Astrocyte of the cerebellum (primary cell): Measurements from ENCODE around the gene PPP1R12B.
"Not testable (repeated sequence)": the region's sequence is repeated elsewhere in the genome, so short reads cannot be mapped to it uniquely, and the experiment has no call there.

Experiments used
- DNase-seq: peaks from one replicate; pipeline ENCODE4 v3.0.0-alpha.2; 2011; ENCODE audit warnings: low read depth
- H3K4me3 ChIP-seq: 2 replicates; pipeline ENCODE4 v1.5.1; 2011; ENCODE audit warnings: mild to moderate bottlenecking, low read depth, low read length, moderate library complexity
- in situ Hi-C: cut with HindIII; loops from 2 replicates; pipeline ENCODE4 v1.10.0; 2017; ENCODE audit warnings: low sequenced_read_pairs
- TF ChIP-seq, protein P1 (sequence below): IDR thresholded peaks from 2 replicates; pipeline ENCODE4 v1.5.1; 2012; ENCODE audit warnings: low read length, low read depth, moderate library complexity, mild to moderate bottlenecking; ENCODE audit errors: missing control alignments

The PPP1R12B gene

DNA sequence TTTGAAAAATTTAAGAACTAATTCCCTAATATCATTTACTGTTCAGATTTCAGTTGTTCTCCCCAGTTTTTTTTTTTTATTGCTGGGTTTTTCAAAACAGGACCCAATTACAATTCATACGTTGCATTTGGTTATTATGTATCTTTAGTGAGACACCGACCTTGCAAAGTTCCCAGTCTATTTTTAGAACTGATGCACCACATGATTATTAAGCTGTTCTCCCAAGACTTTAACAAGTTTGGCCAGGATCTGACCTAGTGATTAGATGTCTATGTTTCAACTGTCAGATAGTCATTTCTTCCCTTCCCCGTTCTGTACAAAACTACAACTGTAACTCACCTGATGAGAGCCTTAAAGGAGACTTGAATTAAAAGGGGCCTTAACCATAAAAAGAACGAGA, 14.6 kb upstream of the PPP1R12B start:
- in situ Hi-C loops = no loop called here
- TF ChIP-seq, protein P1, sequence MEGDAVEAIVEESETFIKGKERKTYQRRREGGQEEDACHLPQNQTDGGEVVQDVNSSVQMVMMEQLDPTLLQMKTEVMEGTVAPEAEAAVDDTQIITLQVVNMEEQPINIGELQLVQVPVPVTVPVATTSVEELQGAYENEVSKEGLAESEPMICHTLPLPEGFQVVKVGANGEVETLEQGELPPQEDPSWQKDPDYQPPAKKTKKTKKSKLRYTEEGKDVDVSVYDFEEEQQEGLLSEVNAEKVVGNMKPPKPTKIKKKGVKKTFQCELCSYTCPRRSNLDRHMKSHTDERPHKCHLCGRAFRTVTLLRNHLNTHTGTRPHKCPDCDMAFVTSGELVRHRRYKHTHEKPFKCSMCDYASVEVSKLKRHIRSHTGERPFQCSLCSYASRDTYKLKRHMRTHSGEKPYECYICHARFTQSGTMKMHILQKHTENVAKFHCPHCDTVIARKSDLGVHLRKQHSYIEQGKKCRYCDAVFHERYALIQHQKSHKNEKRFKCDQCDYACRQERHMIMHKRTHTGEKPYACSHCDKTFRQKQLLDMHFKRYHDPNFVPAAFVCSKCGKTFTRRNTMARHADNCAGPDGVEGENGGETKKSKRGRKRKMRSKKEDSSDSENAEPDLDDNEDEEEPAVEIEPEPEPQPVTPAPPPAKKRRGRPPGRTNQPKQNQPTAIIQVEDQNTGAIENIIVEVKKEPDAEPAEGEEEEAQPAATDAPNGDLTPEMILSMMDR = no peak
- DNase-seq = no peak

GRCh38 chr1:202343652-202344349, 4.7 kb upstream of the PPP1R12B start:
- H3K4me3 ChIP-seq = no peak overlapping the region
- in situ Hi-C loops = no loop called here
- peak; percentile 22 for DNase-seq

More for the DNA sequence above, 14.6 kb upstream of the PPP1R12B start:
- H3K4me3 ChIP-seq = no peak overlapping the region

DNA sequence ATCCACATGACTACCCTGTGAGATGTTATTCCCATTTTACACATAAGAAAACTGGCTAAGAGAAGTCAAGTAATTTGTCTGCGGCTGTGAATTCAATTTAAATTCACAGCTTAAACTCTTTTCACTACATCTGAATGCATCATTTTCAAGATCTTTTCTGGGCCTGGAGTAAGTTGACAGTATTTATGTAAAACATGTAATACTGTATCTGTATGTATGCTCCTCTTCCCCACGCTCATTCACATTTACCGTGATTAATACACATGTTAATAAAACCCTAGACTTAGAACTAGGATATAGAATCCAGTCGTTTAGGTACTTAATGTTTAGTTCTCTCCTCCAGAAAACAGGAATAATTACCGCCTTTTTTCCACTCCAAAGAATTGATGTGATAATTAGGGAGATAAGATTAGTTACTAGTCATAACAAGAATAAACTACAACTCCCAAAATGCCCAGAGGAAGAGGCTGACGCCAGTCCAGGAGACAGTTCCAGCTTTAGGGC, 442 bp upstream of the PPP1R12B start:
- TF ChIP-seq, protein P1 = no peak
- DNase-seq = no peak
- in situ Hi-C loops = no loop called here
- H3K4me3 ChIP-seq = no peak overlapping the region

More at GRCh38 chr1:202343652-202344349, 4.7 kb upstream of the PPP1R12B start:
- TF ChIP-seq, protein P1 = peak; percentile 62

- no peak for DNase-seq
- in situ Hi-C loops = no loop called here
- peak overlapping the region; percentile 92 for H3K4me3 ChIP-seq
- TF ChIP-seq, protein P1 = no peak
Observed at GRCh38 chr1:202349206-202349928, 868 bp downstream of the PPP1R12B start.

- DNase-seq = no peak
- H3K4me3 ChIP-seq = no peak overlapping the region
- in situ Hi-C loops = no loop called here
- TF ChIP-seq, protein P1 = no peak
Observed at GRCh38 chr1:202351725-202352124, 3.2 kb downstream of the PPP1R12B start.

DNA sequence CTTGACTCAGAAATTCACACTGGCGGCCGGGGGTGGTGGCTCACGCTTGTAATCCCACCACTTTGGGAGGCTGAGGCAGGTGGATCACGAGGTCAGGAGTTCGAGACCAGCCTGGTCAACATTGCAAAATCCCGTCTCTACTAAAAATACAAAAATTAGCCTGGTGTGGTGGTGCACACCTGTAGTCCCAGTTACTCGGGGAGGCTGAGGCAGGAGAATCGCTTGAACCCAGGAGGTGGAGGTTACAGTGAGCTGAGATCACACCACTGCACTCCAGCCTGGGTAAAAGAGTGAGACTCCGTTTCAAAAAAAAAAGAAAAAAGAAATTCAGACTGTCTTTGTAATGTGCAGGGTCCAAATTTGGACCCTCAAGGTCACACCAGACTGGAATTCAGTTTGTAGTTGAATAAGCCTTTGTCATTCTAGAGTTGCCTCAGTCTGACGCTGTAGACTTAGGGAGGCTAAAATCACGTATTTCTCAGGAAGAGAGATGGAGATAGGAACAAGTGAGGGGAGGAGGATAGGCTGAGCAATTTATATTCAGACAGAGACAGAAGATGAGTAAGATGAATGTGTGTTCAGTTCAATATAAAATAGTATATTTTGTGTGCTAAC, 4.2 kb downstream of the PPP1R12B start:
- in situ Hi-C loops, H3K4me3 ChIP-seq, DNase-seq: not testable (repeated sequence)
